ENCODE data around the gene MAMDC2.

The MAMDC2 gene

DNA sequence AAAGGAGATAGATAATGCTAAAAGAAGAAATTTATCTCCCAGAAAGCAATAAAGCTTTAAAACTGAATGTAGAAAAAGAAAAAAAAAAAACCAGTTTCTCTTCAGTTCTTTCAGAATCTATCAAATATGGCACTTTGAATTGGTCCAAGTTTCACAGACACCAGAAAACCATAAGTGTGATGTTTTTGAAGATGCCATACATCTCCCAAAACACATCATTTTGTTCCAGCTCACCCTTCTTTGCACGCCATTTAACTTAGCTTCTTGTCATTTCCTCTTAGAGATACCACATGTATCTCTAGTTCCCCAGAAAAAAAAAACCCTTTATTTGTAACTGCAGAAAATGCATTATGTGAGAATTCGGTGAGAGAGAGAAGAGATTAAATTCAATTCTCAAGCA, 46.1 kb upstream of the MAMDC2 start:
- no peaks in the 10 kb centered on the region for H3K9me3 ChIP-seq (replicated peaks; ENCODE audit: insufficient read depth, low read length)
- H3K4me3 ChIP-seq (ENCODE audit: low read length): no peak overlapping the region
- no peaks in the 10 kb centered on the region for H3K79me2 ChIP-seq (ENCODE audit: low read length)
- TF ChIP-seq, protein P1, sequence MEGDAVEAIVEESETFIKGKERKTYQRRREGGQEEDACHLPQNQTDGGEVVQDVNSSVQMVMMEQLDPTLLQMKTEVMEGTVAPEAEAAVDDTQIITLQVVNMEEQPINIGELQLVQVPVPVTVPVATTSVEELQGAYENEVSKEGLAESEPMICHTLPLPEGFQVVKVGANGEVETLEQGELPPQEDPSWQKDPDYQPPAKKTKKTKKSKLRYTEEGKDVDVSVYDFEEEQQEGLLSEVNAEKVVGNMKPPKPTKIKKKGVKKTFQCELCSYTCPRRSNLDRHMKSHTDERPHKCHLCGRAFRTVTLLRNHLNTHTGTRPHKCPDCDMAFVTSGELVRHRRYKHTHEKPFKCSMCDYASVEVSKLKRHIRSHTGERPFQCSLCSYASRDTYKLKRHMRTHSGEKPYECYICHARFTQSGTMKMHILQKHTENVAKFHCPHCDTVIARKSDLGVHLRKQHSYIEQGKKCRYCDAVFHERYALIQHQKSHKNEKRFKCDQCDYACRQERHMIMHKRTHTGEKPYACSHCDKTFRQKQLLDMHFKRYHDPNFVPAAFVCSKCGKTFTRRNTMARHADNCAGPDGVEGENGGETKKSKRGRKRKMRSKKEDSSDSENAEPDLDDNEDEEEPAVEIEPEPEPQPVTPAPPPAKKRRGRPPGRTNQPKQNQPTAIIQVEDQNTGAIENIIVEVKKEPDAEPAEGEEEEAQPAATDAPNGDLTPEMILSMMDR (IDR thresholded peaks at IDR 0.05; ENCODE audit: low read length): no peak
- no peak for TF ChIP-seq EZH2phosphoT487 (IDR thresholded peaks at IDR 0.05; ENCODE audit: low read length)
- no peak for TF ChIP-seq EZH2 (optimal IDR thresholded peaks at IDR 0.05; ENCODE audit: low read depth, low read length)
- DNase-seq: no peak
- no peaks in the 10 kb centered on the region for H3K27me3 ChIP-seq (replicated peaks; ENCODE audit: insufficient read depth, low read length)
- H3K27ac ChIP-seq (ENCODE audit: low read length): no peak overlapping the region
- H3K9me2 ChIP-seq (replicated peaks; ENCODE audit: insufficient read depth, low read length): no peaks in the 10 kb centered on the region
- no peak overlapping the region for H2AFZ ChIP-seq (ENCODE audit: low read length)
- no peaks in the 10 kb centered on the region for H3K4me1 ChIP-seq (ENCODE audit: low read length)
- H3K36me3 ChIP-seq (replicated peaks; ENCODE audit: insufficient read depth, low read length): no peaks in the 10 kb centered on the region
- H4K20me1 ChIP-seq (ENCODE audit: insufficient read depth, low read length): no peaks in the 10 kb centered on the region
- H3F3A ChIP-seq (ENCODE audit: insufficient read depth, low read length): no peaks in the 10 kb centered on the region
- H3K9ac ChIP-seq (ENCODE audit: low read length): no peak overlapping the region
- H3K4me2 ChIP-seq (ENCODE audit: low read depth, low read length): no peak overlapping the region

DNA sequence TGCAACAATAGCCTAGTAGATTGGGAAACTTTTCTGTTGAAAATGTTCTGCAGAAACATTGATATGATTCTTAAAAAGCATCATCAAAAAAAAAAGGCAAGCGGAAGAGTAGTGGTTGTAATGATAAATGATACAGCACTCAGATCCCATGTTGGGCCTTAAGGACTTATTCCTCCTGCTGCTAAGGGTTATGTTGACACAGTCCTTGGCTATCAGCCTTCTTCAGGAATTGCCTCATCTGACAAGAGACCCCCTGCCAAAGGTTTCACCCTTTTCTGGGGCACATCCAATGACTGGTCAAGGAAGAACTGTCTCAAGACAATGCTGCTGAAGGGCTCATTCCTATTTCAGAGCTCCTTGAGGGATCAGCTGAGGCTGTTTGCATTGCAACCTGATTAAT, 44.3 kb upstream of the MAMDC2 start:
- no peak overlapping the region for H3K27ac ChIP-seq (ENCODE audit: low read length)
- no peaks in the 10 kb centered on the region for H3K9me2 ChIP-seq (replicated peaks; ENCODE audit: insufficient read depth, low read length)
- H2AFZ ChIP-seq (ENCODE audit: low read length): no peak overlapping the region
- TF ChIP-seq EZH2 (optimal IDR thresholded peaks at IDR 0.05; ENCODE audit: low read depth, low read length) (no peak), EZH2phosphoT487 (IDR thresholded peaks at IDR 0.05; ENCODE audit: low read length) (no peak)
- TF ChIP-seq, protein P1 (IDR thresholded peaks at IDR 0.05; ENCODE audit: low read length): no peak
- H3K4me3 ChIP-seq (ENCODE audit: low read length): no peak overlapping the region
- no peaks in the 10 kb centered on the region for H3K79me2 ChIP-seq (ENCODE audit: low read length)
- H3K9me3 ChIP-seq (replicated peaks; ENCODE audit: insufficient read depth, low read length): no peaks in the 10 kb centered on the region
- H4K20me1 ChIP-seq (ENCODE audit: insufficient read depth, low read length): no peaks in the 10 kb centered on the region
- H3K27me3 ChIP-seq (replicated peaks; ENCODE audit: insufficient read depth, low read length): no peaks in the 10 kb centered on the region
- DNase-seq: no peak
- H3K4me2 ChIP-seq (ENCODE audit: low read depth, low read length): no peak overlapping the region
- H3K9ac ChIP-seq (ENCODE audit: low read length): no peak overlapping the region
- no peaks in the 10 kb centered on the region for H3K36me3 ChIP-seq (replicated peaks; ENCODE audit: insufficient read depth, low read length)
- no peaks in the 10 kb centered on the region for H3K4me1 ChIP-seq (ENCODE audit: low read length)
- no peaks in the 10 kb centered on the region for H3F3A ChIP-seq (ENCODE audit: insufficient read depth, low read length)

DNA sequence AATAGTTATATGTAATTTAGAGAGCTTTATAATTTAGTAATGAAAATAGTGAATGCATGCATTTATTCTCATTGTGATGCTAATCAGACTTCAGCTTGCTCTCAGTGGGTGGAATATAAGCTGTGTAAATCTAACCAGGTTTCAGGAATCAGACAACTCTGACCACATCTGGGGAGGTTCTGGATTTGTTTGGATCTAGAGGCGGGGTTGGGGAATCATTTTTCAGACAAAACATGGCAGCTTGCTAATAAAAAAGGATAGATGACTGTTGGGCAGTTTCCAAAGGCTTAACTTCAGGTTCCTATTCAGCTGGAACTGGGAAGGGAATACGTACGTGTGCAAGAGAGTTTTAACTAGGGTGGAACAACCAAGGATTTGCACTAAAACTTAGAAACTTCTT, 43.2 kb upstream of the MAMDC2 start:
- Histone ChIP-seq H3K79me2 (ENCODE audit: low read length) (no peaks in the 10 kb centered on the region), H3K9ac (ENCODE audit: low read length) (no peak overlapping the region), H3K36me3 (replicated peaks; ENCODE audit: insufficient read depth, low read length) (no peaks in the 10 kb centered on the region), H3K4me1 (ENCODE audit: low read length) (no peaks in the 10 kb centered on the region), H4K20me1 (ENCODE audit: insufficient read depth, low read length) (no peaks in the 10 kb centered on the region), H3K27me3 (replicated peaks; ENCODE audit: insufficient read depth, low read length) (no peaks in the 10 kb centered on the region), H3K4me3 (ENCODE audit: low read length) (no peak overlapping the region), H3K4me2 (ENCODE audit: low read depth, low read length) (no peak overlapping the region), H2AFZ (ENCODE audit: low read length) (no peak overlapping the region), H3F3A (ENCODE audit: insufficient read depth, low read length) (no peaks in the 10 kb centered on the region), H3K9me3 (replicated peaks; ENCODE audit: insufficient read depth, low read length) (no peaks in the 10 kb centered on the region), H3K9me2 (replicated peaks; ENCODE audit: insufficient read depth, low read length) (no peaks in the 10 kb centered on the region), H3K27ac (ENCODE audit: low read length) (no peak overlapping the region)
- no peak for DNase-seq
- TF ChIP-seq EZH2 (optimal IDR thresholded peaks at IDR 0.05; ENCODE audit: low read depth, low read length) (no peak), EZH2phosphoT487 (IDR thresholded peaks at IDR 0.05; ENCODE audit: low read length) (no peak)
- TF ChIP-seq, protein P1 (IDR thresholded peaks at IDR 0.05; ENCODE audit: low read length): no peak
